ENCODE data around the gene PCSK5. TPM values are rescaled to one million over a fixed set of nuclear protein-coding genes. Genes with fewer than 3 reads are reported as not detected.

The PCSK5 gene
- total RNA-seq, 1 donor from 2014 or later, result 16.5 TPM

DNA sequence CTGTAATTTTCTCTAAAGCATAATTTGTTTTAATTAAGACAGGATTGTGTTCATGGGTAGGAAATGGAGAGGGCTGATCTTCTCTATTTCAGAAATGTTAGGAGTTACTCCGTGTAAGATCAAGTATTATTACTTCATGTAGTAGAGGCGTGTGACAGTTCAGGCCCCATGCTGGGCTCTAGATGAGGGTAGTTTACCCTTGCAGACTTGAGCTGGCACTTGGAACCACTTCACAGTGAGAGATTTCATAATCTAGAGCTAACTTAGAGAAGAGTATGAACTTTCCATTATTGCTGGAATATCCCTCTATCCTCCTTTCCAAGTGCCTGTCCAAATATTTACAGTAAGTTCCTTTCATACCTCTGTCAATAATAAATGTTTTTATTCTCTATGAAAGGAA is 195.1 kb downstream of the PCSK5 start:
- no peak for DNase-seq

DNA sequence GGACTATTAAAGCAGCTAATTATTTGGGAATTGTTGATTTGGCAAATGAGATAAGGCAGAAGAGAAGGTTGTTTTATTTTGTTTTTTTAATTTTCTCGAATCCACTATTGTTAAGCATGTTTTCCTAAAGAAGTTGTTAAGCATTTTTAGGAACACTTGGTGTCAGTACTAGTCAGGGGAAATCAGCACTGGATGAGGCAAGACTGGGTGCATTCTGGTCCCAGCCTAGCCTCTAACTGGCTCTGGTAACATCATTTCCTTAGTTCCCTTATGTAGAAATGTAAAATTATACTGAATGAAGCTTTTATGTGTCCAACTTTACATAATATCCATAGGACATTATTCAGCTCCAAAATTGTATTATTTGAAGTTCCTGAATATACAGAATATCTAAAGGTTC is 196.1 kb downstream of the PCSK5 start:
- no peak for DNase-seq

DNA sequence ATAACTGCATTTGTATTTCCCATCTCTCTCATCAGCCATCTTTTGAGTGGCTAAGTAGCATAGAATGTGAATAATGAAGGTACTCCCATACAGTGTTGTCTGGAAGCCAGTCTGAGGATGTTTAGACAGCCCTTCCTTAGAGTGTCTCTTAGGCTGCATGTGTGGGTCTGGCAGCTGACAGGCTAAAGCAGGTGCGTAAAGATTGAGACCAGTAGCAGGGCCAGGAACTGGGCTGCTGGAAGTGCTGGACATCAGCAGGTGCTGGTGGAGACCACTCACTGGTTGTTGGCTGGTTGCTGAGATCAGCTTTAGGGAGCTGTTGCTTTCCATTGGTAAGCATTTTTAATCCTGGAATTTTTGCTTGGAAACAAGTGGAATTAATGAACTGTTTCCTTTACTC is 197.5 kb downstream of the PCSK5 start:
- DNase-seq, result no peak

DNA sequence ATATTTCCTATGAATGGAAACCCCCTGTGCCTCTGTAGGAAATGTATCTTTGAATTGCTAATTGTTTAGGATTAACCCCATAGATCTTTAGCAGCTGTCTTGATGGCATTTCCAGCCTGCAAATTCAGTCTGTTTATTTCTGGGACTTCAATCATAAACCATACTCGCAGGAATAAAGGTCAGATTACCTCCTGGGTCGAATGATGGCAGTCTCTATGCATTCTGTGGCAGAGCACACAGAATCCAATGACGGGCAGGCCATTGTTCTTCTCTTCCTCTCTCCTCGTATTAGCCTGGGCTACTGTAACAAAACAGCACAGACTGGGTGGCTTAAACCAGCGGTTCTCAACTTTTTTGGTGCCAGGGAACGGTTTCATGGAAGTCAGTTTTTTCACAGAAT is 199.9 kb downstream of the PCSK5 start:
- no peak for DNase-seq

DNA sequence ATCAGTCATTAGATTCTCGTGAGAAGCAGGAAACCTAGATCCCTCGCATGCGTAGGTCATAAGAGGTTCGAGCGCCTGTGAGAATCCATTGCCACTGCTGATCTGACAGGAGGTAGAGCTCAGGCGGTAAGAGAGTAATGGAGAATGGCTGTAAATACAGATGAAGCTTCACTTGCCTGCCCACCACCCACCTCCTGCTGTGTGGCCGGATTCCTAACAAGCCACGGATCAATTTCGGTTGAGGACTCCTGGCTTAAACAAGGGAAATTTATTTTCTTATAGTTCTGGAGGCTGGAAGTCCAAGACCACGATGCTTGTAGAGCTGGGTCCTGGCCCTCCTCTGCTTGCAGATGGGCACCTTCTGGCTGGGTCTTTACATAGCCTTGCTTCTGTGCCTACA is 200.4 kb downstream of the PCSK5 start:
- DNase-seq, result no peak

DNA sequence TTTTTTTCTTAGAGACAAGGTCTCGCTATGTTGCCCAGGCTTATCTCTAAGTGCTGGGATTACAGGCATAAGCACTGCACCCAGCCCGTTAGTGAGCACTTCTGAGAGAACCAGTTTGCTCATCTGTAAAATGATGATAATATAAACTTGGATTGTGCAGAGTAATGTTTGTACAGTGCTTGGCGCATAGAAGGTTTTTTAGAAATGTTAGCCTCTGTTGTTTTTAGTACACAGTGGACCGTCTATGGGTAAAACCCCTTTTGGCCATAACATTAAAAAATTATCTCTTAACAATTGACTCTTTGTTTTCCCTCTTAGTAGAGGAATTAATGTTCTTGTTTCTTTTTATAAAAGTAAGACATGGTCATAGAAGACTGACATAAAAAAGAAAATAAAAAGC is 202.1 kb downstream of the PCSK5 start:
- no peak for DNase-seq

DNA sequence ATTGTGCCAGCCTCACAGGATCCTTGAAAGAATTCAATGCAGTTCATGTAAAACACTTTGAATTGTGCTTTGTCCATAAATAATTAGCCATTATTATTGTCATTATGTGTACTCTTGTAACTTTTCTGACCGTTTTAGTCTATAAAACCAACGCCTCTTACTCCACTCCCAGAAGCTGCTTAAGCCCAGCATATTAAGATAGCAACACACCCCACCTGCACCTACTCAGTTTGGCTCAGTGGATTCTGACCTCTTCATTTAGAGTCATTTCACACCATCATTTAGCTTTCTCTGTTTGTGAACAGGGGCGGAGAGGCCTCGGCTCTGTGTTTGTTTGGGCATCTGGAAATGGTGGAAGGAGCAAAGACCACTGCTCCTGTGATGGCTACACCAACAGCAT is 205.1 kb downstream of the PCSK5 start:
- DNase-seq, result no peak

DNA sequence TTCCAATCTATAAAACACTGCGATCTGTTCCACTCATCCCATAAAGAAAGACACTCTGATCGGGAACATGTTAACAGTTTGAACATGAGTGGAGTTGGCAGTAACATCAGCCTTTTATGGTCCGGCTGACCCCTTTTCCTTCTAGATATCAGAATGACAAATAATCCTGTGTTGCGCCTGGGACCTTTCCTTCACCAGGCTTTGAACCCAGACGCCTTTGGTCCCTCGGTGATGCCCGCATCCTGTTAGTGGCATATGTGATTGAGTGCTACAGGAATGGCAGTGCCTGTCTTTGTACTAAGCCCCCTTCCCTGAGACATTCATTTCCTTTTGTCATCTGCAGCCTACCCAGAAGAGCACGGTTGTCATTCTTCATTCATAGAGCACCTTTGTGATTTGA is 209.0 kb downstream of the PCSK5 start:
- DNase-seq, result no peak

DNA sequence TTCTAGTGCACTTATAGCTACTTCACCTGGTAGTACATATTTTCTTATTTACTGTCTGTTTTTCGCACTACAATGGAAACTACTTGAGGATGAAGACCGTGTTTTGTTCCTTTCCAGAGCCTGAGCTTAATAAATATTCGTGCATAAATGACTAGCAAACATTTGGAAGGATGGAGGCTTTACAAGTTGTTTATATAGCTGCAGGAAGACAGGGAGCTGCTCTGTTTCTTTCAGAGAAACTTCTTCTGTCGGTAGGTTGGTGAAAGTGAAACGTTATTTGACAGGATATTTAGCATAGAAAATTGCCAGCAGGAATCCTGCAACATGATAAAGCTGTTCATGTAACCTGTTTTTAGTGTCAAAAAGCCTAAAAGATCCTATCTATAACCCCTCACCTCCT is 210.6 kb downstream of the PCSK5 start:
- DNase-seq, result no peak

DNA sequence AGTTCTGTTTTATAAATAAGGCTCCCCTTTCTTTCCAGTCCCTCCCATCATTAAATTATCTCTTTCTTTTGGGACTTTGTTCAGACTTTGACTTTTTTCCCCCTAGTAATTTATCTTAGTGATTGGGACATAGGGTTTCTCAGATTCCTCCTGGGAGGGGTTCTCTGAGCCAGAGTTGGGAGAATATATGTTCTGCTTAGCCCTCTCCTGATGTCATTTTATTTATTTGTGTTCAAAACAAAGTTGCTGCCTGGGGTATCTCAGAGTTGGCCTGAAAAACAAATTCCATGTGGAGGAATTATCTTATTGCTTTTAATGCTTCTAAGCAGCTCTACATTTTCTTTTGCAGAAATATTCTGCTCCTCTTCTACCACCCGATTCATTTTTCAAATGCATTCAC is 211.0 kb downstream of the PCSK5 start:
- DNase-seq, result no peak

DNA sequence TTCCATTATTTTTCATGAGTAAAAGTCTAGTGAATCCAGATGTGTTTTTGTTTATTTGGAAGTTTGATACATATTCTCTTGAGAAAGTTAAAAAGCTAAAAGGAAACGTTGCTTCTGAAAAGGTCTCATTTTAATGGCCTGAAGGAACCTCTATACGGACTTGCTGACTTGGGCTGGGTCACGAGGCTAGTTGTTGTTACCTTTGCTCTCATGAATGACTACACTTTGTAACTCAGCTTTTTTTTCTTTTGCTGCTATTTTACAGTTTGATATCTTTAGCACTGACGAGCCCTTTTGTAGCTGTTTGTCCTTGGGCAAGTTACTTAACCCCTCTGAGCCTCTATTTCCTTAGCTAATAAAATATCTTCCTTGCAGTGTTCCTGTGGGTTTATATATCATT is 211.5 kb downstream of the PCSK5 start:
- no peak for DNase-seq

DNA sequence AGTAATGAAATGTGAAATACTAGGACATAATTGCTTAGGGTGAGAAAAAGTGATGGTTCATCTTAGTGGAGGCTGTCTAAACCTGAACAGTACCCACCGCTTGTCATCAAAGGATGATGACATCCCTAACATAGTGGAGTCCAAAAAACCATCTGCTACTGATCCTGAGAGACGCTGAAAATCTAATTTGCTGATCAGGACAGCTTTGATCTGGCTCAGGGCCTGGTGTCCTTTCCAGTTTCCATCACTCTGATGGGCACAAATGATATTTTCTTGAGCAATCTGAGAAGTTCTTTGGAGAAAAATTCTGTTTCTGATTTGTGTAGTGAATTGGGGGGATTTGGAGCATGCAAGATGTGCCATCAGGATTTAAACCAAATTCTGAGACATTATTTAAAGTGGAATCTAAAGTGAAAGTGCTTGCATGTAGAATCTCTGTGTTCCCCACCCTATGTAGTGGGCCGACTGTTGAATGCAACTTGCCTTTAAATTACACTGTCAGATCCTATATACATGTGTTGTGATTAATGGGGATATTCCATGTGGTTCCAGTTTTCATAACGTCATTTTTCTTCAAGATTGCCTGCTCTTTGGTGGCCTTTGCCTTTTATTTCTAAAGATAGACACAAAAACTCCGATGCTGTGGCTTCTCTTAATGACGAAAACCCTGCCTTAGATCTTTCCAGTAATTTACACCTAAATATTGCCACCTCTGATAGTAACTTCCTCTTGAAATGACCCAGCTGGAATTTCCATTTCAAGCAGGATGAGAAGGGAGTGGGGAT is 213.2 kb downstream of the PCSK5 start:
- DNase-seq, result no peak

DNA sequence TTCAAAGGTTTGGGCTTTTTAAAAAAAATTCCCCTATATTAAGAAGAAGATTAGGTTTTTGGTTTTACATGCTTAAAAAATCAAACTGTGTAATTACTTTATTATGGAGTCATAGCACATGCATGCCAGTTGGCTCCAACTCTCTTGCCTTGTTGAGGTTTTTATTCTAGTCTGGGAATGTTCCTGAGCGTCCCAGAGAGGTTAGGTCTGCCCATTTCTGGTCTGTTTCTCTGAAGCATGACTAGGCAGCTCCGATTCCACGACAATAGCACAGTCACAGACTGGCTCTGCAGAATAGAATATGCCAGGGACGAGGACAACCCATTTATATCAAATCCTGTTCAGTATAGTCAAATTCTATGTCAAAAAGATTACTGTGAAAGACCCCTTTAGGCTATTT is 217.0 kb downstream of the PCSK5 start:
- no peak for DNase-seq

DNA sequence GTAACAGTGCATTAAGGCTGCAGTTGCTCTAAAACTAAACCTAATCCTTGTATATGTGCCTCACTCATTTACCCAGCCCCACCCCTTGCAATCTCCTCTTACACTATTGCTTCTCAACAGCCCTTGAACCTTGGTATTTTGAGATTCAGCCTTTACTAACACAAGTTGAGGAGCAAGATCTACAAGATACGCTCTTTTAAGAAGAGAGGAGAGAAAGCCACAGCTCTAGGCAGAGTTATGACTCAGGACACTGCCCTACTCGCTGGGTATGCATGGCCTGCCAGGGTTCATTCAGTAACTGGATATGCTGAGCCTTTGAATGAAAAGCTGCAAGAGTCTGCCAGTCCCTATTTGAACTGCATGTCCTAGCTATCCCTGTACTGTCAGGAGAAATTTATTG is 219.5 kb downstream of the PCSK5 start:
- DNase-seq, result no peak

DNA sequence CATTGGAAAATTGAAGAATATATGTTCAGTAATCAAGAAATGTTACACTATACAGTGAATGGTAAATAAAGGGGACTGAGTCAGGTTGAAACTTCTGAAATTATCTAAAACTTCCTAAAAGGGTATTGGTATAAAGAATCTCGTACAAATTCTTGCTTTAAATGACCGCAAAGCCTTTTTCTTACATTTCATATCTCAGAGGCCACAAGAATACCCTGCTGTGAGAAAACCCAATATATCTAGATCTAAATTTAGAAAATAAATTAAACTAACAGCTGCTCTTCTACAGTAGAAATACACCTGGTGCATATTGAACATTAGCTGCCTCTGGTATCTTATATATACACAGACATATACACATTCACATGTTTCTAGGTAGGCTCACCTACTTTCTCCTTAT is 221.7 kb downstream of the PCSK5 start:
- no peak for DNase-seq

DNA sequence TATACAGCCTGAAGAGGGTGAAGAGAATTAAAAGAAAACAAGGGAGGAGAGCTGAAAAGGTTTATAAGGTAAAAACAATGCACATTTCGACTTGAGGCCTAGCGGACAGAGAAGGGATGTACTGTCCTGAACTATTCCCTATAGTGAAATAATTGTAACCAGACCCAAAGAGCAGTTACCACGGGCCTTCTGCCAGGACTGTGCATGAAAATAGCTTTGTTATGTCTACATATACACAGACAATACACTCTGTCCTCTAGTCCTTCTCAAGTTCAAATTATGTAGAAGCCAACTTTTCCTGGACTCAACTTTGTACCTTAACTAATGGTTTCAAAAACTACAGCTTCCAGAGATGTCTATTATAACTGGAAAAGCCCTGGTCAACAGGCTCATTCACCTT is 223.7 kb downstream of the PCSK5 start:
- no peak for DNase-seq

DNA sequence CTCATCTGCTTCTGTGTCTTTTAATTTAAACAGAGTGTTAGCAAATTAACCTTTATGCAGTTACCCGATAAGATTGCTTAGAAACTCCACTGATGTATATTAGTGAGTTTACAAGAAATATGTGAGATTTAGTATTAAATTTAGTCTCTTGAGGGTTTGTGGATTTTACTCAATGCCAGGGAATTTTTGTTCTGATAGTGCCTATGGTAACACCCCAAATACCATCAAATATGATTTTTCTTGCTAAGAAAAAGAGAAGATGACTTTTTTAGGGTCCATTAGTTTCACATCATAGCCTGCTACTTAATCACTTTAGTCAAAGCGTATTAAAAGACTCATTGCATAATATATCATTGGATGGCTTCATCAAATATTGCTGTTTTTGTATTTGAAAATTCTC is 224.9 kb downstream of the PCSK5 start:
- no peak for DNase-seq

DNA sequence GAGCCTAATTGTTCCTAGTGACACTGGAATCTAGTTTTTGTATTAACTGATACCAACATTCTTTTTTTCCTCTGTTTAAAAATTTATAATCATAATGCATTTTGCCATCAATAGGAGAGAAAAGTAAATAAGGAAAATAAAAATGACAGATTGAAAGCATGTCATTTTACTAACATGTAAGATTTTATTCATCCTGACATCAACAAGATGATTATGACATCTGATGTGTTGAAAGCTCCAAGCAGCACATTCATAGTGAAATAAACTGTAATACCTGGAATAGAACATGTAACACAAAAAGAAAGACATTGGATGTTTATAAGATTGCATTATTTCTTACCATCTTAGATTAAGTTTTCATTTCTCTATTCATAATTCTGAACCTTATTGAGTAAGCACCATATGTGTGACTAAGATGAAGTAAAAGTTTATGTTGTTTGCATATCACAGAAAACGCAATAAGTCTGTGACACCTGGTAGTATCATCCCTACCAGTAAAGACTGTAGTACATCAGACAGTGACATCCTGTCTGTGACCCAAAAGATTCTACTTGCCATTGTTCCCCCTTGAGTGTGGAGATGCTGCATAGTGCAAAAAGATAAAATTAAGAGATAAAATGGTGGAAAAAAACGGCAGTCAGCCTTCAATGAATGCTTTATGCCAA is 225.6 kb downstream of the PCSK5 start:
- no peak for DNase-seq

DNA sequence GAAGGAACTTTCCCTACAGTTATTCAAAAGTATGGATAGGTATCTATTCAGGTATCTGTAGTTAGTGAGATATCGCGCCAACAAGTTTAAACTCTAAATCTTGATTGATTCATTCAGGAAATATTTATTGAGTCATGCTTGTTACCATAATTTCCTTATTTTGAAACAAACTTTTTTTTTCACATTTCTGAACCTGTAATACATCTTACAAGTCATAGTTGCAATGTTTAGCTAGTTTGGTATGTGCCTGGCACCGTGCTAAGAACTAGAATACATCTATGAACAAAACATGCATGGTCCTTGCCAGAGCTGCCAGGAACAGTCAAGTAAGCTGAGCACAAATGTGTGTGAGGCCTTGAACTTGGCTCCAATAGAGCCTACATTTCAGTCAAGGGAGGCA is 226.4 kb downstream of the PCSK5 start:
- DNase-seq, result no peak

DNA sequence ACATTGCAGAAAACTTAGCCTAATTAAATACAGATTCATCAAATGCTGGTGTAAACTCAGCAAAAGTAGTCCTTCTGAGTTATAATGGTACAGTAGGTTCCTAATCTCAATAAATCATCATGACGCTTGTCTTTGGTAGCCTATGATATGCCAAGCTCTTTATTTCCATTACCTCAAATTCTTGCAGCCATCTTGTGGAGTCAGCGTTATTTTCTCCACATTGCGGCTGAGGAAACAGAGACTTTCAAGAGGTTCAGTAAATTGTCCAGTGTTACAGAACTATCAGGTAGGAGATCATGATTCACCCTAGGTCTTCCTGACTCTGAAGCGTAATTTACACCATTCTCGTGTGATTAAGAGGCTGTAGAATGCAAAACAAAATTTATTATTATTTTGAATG is 237.2 kb downstream of the PCSK5 start:
- DNase-seq, result no peak

DNA sequence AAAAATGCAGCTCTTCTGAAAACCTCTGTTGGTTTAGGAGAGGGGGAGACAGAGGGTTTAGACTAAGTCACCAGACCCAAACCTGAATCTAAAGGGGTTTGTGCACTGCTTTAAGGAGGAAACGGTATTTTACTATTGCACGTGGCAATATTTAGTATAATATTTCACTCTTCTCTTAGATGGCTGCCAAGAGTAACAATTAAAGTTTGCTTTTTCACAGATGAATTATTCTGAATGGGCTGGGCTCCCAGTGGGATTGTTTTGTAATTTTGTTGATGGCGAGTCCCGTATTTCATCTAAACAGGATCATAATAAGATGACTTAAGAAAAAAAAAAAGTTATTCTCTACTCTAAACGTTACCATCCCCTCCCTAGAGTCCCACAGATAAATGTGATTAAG is 245.4 kb downstream of the PCSK5 start:
- DNase-seq, result no peak

DNA sequence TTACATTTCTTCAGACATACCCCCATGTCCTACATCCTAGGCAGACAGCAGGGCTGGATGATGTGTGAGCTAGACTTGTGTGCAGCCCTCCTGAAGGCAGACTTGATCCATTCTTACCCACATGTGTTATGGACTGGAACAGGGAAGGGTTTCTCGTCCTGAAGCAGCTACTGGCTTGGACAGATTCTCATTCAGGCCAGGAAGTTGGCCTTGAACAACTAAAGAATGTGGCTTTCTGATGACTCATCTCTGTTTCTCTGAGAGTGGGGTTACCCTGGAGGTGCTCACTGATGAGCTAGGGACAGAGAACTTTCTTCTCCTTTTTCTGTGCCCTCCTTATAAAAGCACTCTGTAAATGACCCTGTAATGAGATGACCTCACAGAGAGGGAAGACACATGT is 246.5 kb downstream of the PCSK5 start:
- no peak for DNase-seq

DNA sequence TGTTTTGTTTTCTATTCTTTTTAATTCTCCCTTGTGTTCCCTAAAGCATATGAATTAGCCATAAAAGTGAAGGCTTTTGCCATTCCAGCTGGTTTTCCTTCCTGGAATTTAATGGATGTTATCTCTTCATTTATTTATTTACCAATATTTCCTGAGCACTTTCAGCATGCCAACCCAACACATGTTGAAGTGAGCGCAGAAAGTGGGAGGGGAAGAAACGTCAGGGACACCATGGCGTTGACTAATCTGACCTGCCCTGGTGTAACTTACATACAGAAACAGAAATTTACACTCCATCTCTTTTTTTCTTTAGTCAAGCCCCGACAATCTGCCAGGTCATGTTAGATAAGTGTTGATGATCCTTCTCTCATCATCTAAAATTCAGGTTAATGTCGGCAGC is 247.5 kb downstream of the PCSK5 start:
- DNase-seq, result no peak

DNA sequence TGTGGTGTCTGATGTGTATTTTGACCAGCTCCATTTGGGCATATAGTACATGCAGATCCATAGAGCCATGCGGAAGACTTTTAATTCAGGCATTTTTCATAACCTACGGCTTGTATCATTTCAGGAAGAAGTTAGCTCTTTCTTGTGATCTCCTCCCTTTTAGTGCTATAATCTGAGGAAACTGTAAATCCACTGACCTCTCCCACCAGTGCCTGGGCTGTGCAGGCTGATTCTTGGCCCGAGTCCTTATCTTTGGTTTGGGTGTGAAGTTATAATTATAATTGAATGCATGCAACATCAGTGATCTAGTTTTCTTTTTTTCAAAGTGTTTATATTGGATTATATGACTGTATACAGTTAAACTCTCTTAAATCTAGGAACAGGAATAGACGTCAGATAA is 247.9 kb downstream of the PCSK5 start:
- no peak for DNase-seq

DNA sequence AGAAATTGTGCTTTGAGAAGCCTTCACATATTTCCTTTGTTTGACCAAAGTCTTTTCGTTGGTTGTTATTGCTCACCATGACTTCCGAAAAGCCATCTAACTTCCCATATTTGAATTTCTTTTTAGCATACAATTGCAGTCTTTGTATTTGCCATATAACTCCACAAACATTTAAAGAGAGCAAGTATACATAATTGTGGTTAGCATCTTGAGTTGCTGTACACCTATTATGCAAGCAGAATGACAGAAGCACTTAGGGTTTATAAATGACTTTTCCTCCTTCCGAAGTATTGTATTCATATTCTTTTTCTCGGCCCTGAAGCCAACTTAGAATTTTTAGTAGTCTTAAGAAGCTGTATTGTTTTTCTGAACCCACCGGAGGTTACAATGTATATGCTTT is 253.4 kb downstream of the PCSK5 start:
- no peak for DNase-seq

Data from occipital lobe (tissue), 2 donors.